MCF 10A (cell line): ENCODE measurements around the gene ST3GAL3. TPM values are rescaled to one million over a fixed set of nuclear protein-coding genes. Genes with fewer than 3 reads are reported as not detected.

Experiments used
- BruUV-seq: library from RNA; stranded (reverse); fragments of 400-500 nt; replicated peaks from 2 replicates; lab custom pipeline; 2021; lab: Mats Ljungman, UMichigan
- CTCF ChIA-PET: fragments of 300-600 bp; sonication (Branson Sonifier 250); formaldehyde crosslinking; extraction: SDS; loops from one replicate; lab custom pipeline; 2021; ENCODE audit warnings: antibody characterized with exemption, inconsistent platforms; lab: Yijun Ruan, JAX
- POLR2A ChIA-PET: fragments of 300-600, 350-650 bp; sonication (Branson Sonifier 250); formaldehyde crosslinking; extraction: SDS; loops from one replicate; lab custom pipeline; 2020; ENCODE audit warnings: antibody characterized with exemption, inconsistent platforms; lab: Yijun Ruan, JAX
- DNase-seq: peaks from one replicate; pipeline ENCODE4 v3.0.0-alpha.2; 2018; ENCODE audit not compliant: unreplicated experiment
- H3K27ac Mint-ChIP-seq: one replicate; pipeline ENCODE4 v1.8.0; 2022; ENCODE audit warnings: mild to moderate bottlenecking, low read depth, mixed read lengths; ENCODE audit not compliant: unreplicated experiment
- H3K27me3 Mint-ChIP-seq: one replicate; pipeline ENCODE4 v1.8.0; 2022; ENCODE audit warnings: mixed read lengths; ENCODE audit not compliant: insufficient read depth, unreplicated experiment
- H3K36me3 Mint-ChIP-seq: one replicate; pipeline ENCODE4 v1.8.0; 2022; ENCODE audit warnings: mild to moderate bottlenecking, moderate library complexity, mixed read lengths; ENCODE audit not compliant: insufficient read depth, unreplicated experiment
- H3K4me1 Mint-ChIP-seq: one replicate; pipeline ENCODE4 v1.8.0; 2022; ENCODE audit warnings: mixed read lengths; ENCODE audit not compliant: insufficient read depth, unreplicated experiment
- H3K4me3 Mint-ChIP-seq: one replicate; pipeline ENCODE4 v1.8.0; 2022; ENCODE audit warnings: mild to moderate bottlenecking, moderate library complexity, mixed read lengths; ENCODE audit not compliant: unreplicated experiment
- H3K9me3 Mint-ChIP-seq: one replicate; pipeline ENCODE4 v1.8.0; 2022; ENCODE audit warnings: mixed read lengths; ENCODE audit not compliant: unreplicated experiment
- CTCF ChIP-seq: fragments of 200-600 bp; IDR thresholded peaks from one replicate; pipeline ENCODE4 v1.8.0; 2022; ENCODE audit warnings: antibody characterized with exemption, mild to moderate bottlenecking; ENCODE audit not compliant: unreplicated experiment
- intact Hi-C: fragments of 100-400 bp; cut with micrococcal nuclease; formaldehyde crosslinking; loops from 2 replicates; pipeline ENCODE4 v1.14.1; 2022
- total RNA-seq: library from RNA; stranded (reverse); gene quantifications from 2 replicates; pipeline ENCODE4 v1.2.3, GENCODE V29; 2022

Gene ST3GAL3
- total RNA-seq, 1 experiment from 2014 or later, result 24.2 TPM

GRCh38 chr1:43952731-43953346 is 245.5 kb downstream of the ST3GAL3 start:
- peaks cover 17% of the 10 kb centered on the region for H3K4me1 Mint-ChIP-seq
- BruUV-seq, result no TSS peak
- ChIA-PET POLR2A (no interaction called here), CTCF (interaction anchor here (0.6 to 2.0 kb wide), 3 partner anchors 18 to 699 kb away, joined by 3 to 10 read pairs (median 4); no protein-coding TSS in a partner anchor)
- no peak for TF ChIP-seq CTCF
- no peaks in the 10 kb centered on the region for H3K9me3 Mint-ChIP-seq
- DNase-seq, result no peak
- H3K36me3 Mint-ChIP-seq, result no peaks in the 10 kb centered on the region
- no peak overlapping the region for H3K4me3 Mint-ChIP-seq
- intact Hi-C loops, result no loop called here
- no peak overlapping the region for H3K27ac Mint-ChIP-seq
- no peaks in the 10 kb centered on the region for H3K27me3 Mint-ChIP-seq

GRCh38 chr1:43953361-43953760 is 246.0 kb downstream of the ST3GAL3 start:
- Mint-ChIP-seq H3K9me3 (no peaks in the 10 kb centered on the region), H3K4me1 (peaks cover 12% of the 10 kb centered on the region), H3K4me3 (no peak overlapping the region), H3K27ac (no peak overlapping the region), H3K36me3 (no peaks in the 10 kb centered on the region), H3K27me3 (no peaks in the 10 kb centered on the region)
- TF ChIP-seq CTCF, result no peak
- BruUV-seq, result no TSS peak
- POLR2A ChIA-PET, result no interaction called here
- intact Hi-C loops, result no loop called here
- CTCF ChIA-PET, result interaction anchor here (1.4 to 2.0 kb wide), 2 partner anchors 19 to 40 kb away, joined by 4 to 10 read pairs; no protein-coding TSS in a partner anchor
- no peak for DNase-seq

GRCh38 chr1:43954036-43954435 is 246.7 kb downstream of the ST3GAL3 start:
- no peak for DNase-seq
- ChIA-PET CTCF (interaction anchor here (0.5 to 2.0 kb wide), 3 partner anchors 19 to 119 kb away, joined by 3 to 10 read pairs (median 4); no protein-coding TSS in a partner anchor), POLR2A (interaction anchor here (0.6 kb wide), 1 partner anchor 42 kb away, joined by 3 read pairs; no protein-coding TSS in a partner anchor)
- Mint-ChIP-seq H3K27ac (no peak overlapping the region), H3K4me1 (peaks cover 8% of the 10 kb centered on the region), H3K4me3 (no peak overlapping the region), H3K9me3 (no peaks in the 10 kb centered on the region), H3K36me3 (no peaks in the 10 kb centered on the region), H3K27me3 (no peaks in the 10 kb centered on the region)
- no TSS peak for BruUV-seq
- TF ChIP-seq CTCF, result no peak
- intact Hi-C loops, result no loop called here

GRCh38 chr1:43956234-43956633 is 248.9 kb downstream of the ST3GAL3 start:
- no peak overlapping the region for H3K4me3 Mint-ChIP-seq
- POLR2A ChIA-PET, result interaction anchor here (1.0 kb wide), 1 partner anchor 98 kb away, joined by 3 read pairs; no protein-coding TSS in a partner anchor
- no peak for DNase-seq
- no peaks in the 10 kb centered on the region for H3K27me3 Mint-ChIP-seq
- no peaks in the 10 kb centered on the region for H3K4me1 Mint-ChIP-seq
- no peaks in the 10 kb centered on the region for H3K36me3 Mint-ChIP-seq
- CTCF ChIA-PET, result interaction anchor here (0.6 to 1.5 kb wide), 2 partner anchors 10 kb away, joined by 4 read pairs; no protein-coding TSS in a partner anchor
- no peaks in the 10 kb centered on the region for H3K9me3 Mint-ChIP-seq
- TF ChIP-seq CTCF, result no peak
- no TSS peak for BruUV-seq
- intact Hi-C loops, result no loop called here
- no peak overlapping the region for H3K27ac Mint-ChIP-seq
